H1 (cell line): Measurements from ENCODE around the gene KCNC3. TPM values are rescaled to one million over a fixed set of nuclear protein-coding genes. Genes with fewer than 3 reads are reported as not detected.

Experiments
- CEBPB ChIP-seq: IDR thresholded peaks from 2 replicates; pipeline ENCODE4 v1.6.1; 2012; ENCODE audit warnings: low read depth, low read length
- MAFK ChIP-seq: IDR thresholded peaks from 2 replicates; pipeline ENCODE4 v1.6.1; 2012; ENCODE audit warnings: low read depth, mild to moderate bottlenecking, improper control_type of control experiment, low read length
- polyA plus RNA-seq, 7 experiments: library from polyadenylated mRNA; depleted of rRNA in 3 of 7; stranded (reverse) in 5 of 7; unstranded in 2 of 7; fragments of >200 nt in 5 of 7; fragments of 200-250 nt in 2 of 7; gene quantifications; 1 replicate in 5 of 7; 2 replicates in 1 of 7; 4 replicates in 1 of 7; pipeline versions ENCODE4 v1.2.1 to v1.2.3, GENCODE V29; 2011 to 2013; ENCODE audit warnings: missing spikeins in 2 of 7, mixed read lengths in 2 of 7
- total RNA-seq: library from RNA; stranded (reverse); fragmentation: NEBNext Ultra II Directional; extraction: Animal tissue kit (Norgen Biotek cat#: 25700); gene quantifications from 2 replicates; pipeline ENCODE4 v1.2.1, GENCODE V29; 2021

The KCNC3 gene
- total and polyA plus RNA-seq, 2 of the 8 experiments (the other 6 are each of a cell fraction or from before 2014, with no cell fraction given) = 3.9 to 7.2 TPM

GRCh38 chr19:50276370-50277063 lies 52.7 kb downstream of the KCNC3 start (continued):
- TF ChIP-seq MAFK = no peak
- TF ChIP-seq CEBPB = no peak
- TF ChIP-seq, all 59 proteins: peak for 0
